ENCODE measurements around the gene LRRC4B. TPM values are rescaled to one million over a fixed set of nuclear protein-coding genes. Genes with fewer than 3 reads are reported as not detected.

Gene LRRC4B
- total and polyA plus RNA-seq, 2 of the 8 experiments (the other 6 are each of a cell fraction or from before 2014, with no cell fraction given), result 13.4 to 21.2 TPM

DNA sequence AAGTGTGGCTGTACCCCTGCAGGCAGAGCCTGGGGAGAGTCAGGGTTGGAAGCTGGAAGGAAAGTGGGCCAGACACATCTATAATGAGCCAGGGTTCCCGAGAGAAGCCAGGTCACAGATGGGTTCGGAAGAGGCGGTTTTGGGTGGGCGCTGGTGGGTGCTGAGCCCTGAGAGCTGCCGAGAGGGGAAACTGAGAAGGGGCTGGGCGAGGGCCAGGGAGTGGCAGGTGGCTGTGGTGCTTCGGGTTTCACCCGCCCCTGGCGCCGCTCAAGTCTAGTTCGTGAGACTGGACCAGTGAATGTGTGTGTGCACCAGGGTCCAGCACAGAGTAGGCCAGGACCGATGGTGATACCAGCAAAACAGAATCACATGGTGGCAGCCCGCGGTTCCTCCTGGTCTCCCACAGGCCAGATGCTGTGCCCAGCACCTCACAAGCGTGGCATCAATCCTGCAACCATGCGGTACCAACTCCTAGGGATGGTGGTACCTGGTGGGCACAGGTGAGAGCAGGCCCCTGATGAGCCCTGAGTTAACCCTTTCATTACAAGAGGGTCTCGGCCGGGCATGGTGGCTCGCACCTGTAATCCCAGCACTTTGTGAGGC, 1.8 kb upstream of the LRRC4B start:
- Histone ChIP-seq H3K4me1 (replicated peaks in 1 of 4; ENCODE audit: control insufficient read depth in 3 of 4, insufficient read depth in 4 of 4, low read length in 3 of 4) (peaks cover 0 to 17% (median 11%) of the 10 kb centered on the region in 4 experiments; a peak in 6 of 7 replicates), H3K9me3 (ENCODE audit: insufficient read depth in 2 of 2, low read depth in 1 of 2, low read length in 1 of 2) (no peaks in the 10 kb centered on the region), H4K8ac (ENCODE audit: extremely low read depth, insufficient read depth, low read length) (peak overlapping the region; percentile 15), H3K79me2 (ENCODE audit: control insufficient read depth in 1 of 2, insufficient read depth in 2 of 2, low read length in 2 of 2) (no peaks in the 10 kb centered on the region), H2BK120ac (replicated peaks; ENCODE audit: low read depth, low read length) (no peak overlapping the region), H2AFZ (ENCODE audit: low read length) (no peak overlapping the region), H3K4me3 (ENCODE audit: extremely low read depth in 1 of 4, insufficient read depth in 2 of 4, low read depth in 3 of 4, low read length in 4 of 4) (no peak overlapping the region), H4K91ac (replicated peaks; ENCODE audit: insufficient read length, low read length) (no peak overlapping the region), H2BK15ac (ENCODE audit: low read length) (0 out of 2 replicates have a peak overlapping the region, but pooled peaks have one; percentile 75), H3K36me3 (ENCODE audit: control insufficient read depth in 2 of 4, insufficient read depth in 4 of 4, low read length in 3 of 4) (no peaks in the 10 kb centered on the region), H3K14ac (ENCODE audit: insufficient read length) (no peak overlapping the region), H3K4me2 (ENCODE audit: insufficient read depth in 1 of 2, low read depth in 2 of 2, low read length in 2 of 2) (no peak overlapping the region), H3K56ac (replicated peaks; ENCODE audit: insufficient read length, low read depth, low read length) (no peak overlapping the region), H3K27ac (ENCODE audit: low read depth, low read length) (no peak overlapping the region), H2BK5ac (ENCODE audit: low read depth, low read length) (no peak overlapping the region), H2BK12ac (ENCODE audit: low read depth, low read length) (peak overlapping the region; percentile 80; the same call in 1 of the 2 replicates), H3K23ac (ENCODE audit: insufficient read length) (no peak overlapping the region), H3K27me3 (replicated peaks in 1 of 4; ENCODE audit: control insufficient read depth in 3 of 4, extremely low read depth in 1 of 4, insufficient read depth in 3 of 4, low read length in 3 of 4) (peaks cover 5 to 30% (median 24%) of the 10 kb centered on the region in 4 experiments), H2BK20ac (ENCODE audit: low read length) (peak overlapping the region; percentile 32; the same call in 1 of the 2 replicates), H3K79me1 (ENCODE audit: low read depth, low read length) (peaks cover 3% of the 10 kb centered on the region; the same call in 1 of the 2 replicates), H4K5ac (ENCODE audit: insufficient read length, low read depth, low read length) (no peak overlapping the region), H4K20me1 (replicated peaks in 1 of 2; ENCODE audit: control insufficient read depth in 1 of 2, insufficient read depth in 2 of 2, low read length in 2 of 2) (peaks cover 0 to 8% of the 10 kb centered on the region in 2 experiments), H2AK5ac (ENCODE audit: low read depth, low read length) (no peak overlapping the region), H3K9ac (replicated peaks in 1 of 4; ENCODE audit: extremely low read depth in 1 of 4, low read depth in 3 of 4, low read length in 3 of 4) (no peak overlapping the region), H3K18ac (ENCODE audit: extremely low read depth, low read length) (no peak overlapping the region; the same call in 1 of the 2 replicates), H3K23me2 (ENCODE audit: low read depth, low read length) (peaks cover 13% of the 10 kb centered on the region; the same call in 1 of the 2 replicates), H3K4ac (replicated peaks; ENCODE audit: insufficient read length, low read depth, low read length) (no peak overlapping the region)
- ChIA-PET CTCF (ENCODE audit: partially characterized antibody) (interaction anchor here (0.6 to 4.7 kb wide), 11 partner anchors 12 to 100 kb away, joined by 3 to 37 read pairs (median 3); no protein-coding TSS in a partner anchor), POLR2A (ENCODE audit: partially characterized antibody) (interaction anchor here (1.1 to 1.5 kb wide), 4 partner anchors 13 to 227 kb away, joined by 3 to 5 read pairs (median 4); no protein-coding TSS in a partner anchor)
- no peak for TF ChIP-seq E2F6 (IDR thresholded peaks at IDR 0.05)
- no peak for TF ChIP-seq RAD21 (IDR thresholded peaks at IDR 0.05 in 1 of 2, conservative IDR thresholded peaks at IDR 0.05 in 1 of 2; ENCODE audit: low read depth in 2 of 2, low read length in 2 of 2)
- TF ChIP-seq BACH1 (IDR thresholded peaks at IDR 0.05; ENCODE audit: low read length), result no peak
- TF ChIP-seq CBX8 (IDR thresholded peaks at IDR 0.05; ENCODE audit: borderline replicate concordance, low read depth, low read length), result no peak
- no peak for TF ChIP-seq HDAC2 (IDR thresholded peaks at IDR 0.05; ENCODE audit: borderline replicate concordance in 1 of 2, low read depth in 2 of 2, low read length in 2 of 2)
- no peak for TF ChIP-seq HDAC6 (IDR thresholded peaks at IDR 0.05; ENCODE audit: low read depth, low read length)
- no peak for TF ChIP-seq USF2 (IDR thresholded peaks at IDR 0.05; ENCODE audit: low read length)
- no peak for TF ChIP-seq FOSL1 (IDR thresholded peaks at IDR 0.05; ENCODE audit: insufficient read depth, low read depth, low read length)
- FAIRE-seq, result no peak
- no peak for DNase-seq (ENCODE audit: low read depth in 1 of 2, low spot score in 2 of 2)
- WGBS, 2 experiments (ENCODE audit: extremely low coverage in 1 of 2, insufficient coverage in 1 of 2, insufficient read length in 1 of 2, insufficient replicate concordance in 2 of 2, low coverage in 1 of 2, low lambda C conversion rate in 2 of 2, missing lambda C conversion rate in 1 of 2), result 84% methylated on average over 19 of the region's 19 CpGs; no CpG with 5 or more reads in 1 of the 2 experiments
